Activated gamma-delta T cell (primary cell): ENCODE results near the gene FOXD4L3.
"Not testable (repeated sequence)": the region's sequence is repeated elsewhere in the genome, so short reads cannot be mapped to it uniquely, and the experiment has no call there.

Experiments
- DNase-seq: peaks from one replicate; lab custom pipeline; 2025; lab: John Stamatoyannopoulos, UW
- total RNA-seq, 2 donors: gene quantifications; one replicate each; lab custom pipeline; 2026; lab: John Stamatoyannopoulos, UW

FOXD4L3 gene
- 0 to 0.15 reads per million in 2 donors for total RNA-seq

DNA sequence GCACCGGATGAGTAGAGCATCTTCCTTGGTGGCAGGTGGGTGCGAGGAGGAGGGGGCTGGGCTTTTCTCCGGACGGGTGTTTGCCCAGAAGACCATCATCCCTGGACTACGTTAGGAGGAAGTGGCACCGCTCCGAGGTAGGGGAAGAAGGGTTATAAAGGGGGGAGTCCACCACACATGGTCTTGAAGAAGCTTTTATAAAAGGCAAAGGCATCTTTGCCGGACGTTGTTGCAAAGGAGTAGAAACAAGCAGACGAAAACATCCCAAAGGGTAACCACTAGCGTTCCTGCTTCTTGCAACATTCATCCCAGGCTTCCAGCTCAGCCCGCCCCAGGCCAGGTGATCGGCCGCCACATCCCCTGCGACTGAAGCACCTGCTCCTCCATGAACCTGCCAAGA is at the start of gene FOXD4L3:
Gene FOXD4L3 (plus strand): TSS at position 301 of the 400 bp plus-strand sequence. CDS start 85 bp downstream, at position 386.
- DNase-seq: not testable (repeated sequence)

DNA sequence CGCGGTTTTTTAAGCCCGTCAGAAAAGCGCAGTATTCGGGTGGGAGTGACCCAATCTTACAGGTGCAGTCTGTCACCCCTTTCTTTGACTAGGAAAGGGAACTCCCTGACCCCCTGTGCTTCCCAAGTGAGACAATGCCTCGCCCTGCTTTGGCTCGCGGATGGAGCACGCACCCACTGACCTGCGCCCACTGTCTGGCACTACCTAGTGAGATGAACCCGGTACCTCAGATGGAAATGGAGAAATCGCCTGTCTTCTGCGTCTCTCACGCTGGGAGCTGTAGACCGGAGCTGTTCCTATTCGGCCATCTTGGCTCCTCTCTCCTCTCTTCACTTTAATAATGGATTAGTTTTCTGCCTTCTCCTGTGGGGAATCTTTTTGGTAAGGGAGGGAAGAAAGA is 21.6 kb upstream of the FOXD4L3 start:
- DNase-seq: not testable (repeated sequence)

DNA sequence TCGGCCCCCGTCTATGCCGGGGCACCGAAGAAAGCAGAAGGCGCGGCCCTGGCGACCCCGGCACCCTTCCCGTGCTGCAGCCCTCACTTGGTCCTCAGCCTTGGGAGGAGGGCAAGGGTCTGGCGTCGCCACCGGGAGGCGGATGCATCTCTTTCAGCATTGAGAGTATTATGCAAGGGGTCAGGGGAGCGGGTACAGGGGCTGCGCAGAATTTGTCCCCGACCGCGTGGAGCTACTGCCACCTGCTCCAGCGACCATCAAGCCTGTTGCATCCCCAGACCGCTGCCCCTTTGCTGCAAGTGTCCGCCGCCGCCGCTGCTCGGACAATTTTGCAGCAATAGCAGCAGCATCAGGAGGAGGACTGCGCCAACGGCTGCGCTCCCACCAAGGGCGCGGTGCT is 1.1 kb downstream of the FOXD4L3 start:
- not testable (repeated sequence) for DNase-seq

DNA sequence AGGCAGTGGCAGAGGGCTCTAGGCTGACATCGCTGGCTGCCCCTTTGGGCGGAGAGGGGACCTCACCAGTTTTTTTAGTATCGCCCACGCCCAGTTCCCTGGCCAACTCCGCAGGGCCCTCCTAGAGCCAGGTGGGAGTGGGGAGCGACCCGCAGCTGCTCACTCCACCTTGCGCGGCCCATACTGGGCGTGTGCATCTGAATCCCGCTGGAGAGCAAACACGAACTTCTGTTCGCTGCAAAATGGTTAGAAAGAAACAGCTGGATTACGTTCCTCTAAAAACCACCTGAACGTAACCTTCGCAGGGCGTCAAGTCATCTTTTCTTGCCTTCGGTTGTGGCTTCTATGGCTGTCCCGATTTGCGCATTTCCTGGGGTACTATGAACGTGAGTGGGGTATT is 1.5 kb downstream of the FOXD4L3 start:
- DNase-seq: not testable (repeated sequence)

DNA sequence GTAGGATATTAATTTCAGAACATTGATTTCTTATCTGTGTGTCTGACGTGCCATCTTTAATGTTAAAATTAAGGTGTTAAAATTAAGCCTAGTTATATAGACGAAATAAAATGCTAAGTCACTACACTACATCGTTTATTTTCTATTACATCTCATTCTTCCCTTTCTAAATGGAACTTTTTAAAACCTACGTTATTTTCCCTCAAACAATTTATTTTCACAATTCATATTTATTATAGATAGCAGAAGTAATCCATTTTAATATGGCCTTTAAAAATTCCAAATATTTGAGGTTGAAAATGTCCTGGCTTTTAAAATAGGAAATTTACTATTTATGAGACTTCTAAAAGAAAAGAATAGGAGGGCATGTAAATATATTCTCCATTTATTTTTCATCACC is 2.1 kb downstream of the FOXD4L3 start:
- DNase-seq: not testable (repeated sequence)

DNA sequence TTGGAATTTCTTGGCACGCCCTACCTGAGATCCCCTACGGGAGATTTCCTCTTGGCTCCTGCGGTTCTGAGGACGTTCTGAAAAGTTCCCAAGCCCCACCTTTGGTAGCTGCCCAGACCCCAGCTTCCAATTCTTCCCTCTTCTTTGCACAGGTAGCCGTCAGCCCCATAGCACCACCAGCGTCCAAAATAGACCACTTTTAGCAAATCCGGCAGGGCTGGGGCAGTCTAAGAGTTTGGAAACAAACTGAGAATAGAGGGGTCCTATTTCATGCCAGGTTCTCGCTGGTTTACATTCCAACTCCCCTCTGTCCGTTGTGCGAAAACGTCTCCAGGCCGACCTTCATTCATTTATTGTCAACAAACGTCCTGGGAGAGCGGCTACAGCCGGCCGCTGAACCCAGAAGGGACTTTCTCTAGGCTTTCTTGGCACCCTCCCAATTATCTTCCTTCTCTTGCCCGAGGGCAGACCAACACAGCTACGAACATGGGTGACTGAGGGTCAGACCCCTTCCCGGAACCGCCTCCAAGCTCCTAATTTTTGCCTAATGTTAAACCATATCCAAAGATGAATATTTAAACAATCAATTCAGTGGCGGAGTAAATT is 3.1 kb downstream of the FOXD4L3 start:
- not testable (repeated sequence) for DNase-seq

DNA sequence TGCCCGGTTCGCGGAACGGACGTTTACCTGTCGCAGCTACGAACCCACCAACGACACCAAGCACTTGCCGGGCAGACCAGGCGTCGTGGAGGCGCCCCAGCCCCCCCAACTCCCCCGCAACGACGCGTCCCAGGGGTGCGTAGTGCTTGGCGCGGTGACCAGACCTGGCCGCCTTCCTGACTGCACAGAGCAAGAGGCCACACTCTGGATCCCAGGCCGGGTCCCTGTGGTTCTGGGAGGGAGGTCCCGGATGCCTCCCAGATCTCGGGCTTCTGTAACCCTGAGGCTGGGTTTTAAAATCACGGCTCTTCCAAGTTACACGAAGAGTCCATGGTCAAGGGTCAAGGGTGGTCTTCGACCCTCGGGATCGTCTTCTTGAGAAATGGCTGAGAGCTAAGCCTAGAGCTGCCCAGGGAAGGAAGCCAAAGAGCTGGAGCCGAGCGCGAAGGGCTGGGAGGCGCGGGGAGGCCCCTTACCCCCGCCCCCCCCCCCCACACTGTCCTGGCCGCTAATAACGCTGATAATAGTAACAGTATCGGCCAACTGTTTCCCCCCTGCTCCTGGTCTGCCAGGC is 3.8 kb downstream of the FOXD4L3 start:
- DNase-seq: not testable (repeated sequence)

DNA sequence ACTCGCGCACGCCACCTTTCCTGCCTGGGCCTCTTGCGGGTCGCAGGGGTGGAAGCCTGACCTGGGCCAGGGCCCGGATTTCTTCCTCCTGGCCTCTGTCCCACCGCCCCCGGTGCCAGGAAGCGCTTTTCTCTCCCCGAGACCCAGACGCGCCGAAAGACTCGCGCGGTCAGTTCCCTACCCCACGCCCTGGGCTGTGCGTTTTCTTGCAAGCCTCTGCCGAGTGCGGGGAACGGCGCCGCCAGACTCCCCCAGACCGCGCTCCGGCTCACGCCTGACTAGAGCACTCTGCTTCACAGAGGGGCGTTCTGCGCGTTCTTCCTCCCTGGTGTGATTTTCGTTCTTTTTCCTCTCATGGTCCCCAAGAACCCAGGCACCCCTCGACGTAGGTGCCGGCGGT is 4.5 kb downstream of the FOXD4L3 start:
- not testable (repeated sequence) for DNase-seq

DNA sequence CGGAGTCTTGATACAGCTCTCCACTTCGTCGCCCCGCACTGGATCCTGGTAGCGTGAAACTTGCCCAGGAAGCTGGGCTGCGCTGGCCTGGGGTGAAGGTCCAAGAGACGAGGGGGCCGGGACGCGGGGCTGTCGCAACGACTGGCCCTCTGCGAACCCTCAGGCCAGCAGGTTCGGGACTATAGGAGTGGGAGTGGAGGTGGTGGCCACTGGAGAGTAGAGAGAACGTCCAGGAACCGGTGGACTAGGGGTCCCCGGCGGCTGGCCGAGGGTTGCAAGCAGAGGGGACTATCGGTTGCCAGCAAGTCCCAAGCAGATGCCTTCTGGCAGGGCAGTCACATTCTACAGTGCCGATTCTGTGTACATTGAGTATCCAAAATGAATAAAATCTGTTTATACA is 5.0 kb downstream of the FOXD4L3 start:
- DNase-seq: not testable (repeated sequence)

DNA sequence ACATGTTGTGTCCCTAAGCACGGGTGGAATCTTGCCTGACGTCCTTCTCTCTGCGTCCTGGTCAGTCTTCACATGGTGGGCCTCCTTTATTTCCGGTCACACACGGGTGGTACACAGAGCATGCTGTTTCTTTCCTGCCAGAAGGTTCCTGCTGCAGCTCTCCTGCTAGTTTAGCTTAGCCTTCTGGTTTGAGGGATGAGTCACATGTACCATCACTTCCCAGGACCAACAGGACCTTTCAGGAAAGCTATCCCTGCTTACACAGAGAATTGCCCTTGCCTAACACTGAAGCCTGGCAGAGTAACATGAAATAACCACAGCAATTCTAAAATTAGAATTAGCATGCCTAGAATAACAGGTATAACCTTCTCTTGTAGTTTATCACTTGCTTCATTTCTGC is 8.5 kb downstream of the FOXD4L3 start:
- not testable (repeated sequence) for DNase-seq

DNA sequence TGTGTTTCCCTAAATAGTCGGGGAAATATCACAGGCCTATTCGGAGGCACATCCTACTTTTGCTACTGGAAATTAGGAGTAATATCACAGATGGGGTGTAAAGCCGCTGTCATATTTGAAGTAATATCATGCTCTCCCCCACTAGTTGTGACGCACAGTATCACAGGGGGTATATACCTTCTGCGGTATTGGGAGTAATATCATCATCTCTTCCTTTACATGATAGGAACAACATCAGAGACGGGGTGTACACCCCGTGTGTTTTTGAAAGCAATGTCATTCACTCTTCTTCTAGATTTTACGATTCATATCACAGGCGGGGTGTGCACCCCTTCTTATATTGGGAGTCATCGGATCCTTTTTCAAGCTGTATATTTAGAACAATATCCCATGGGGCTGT is 15.5 kb downstream of the FOXD4L3 start:
- DNase-seq: not testable (repeated sequence)

DNA sequence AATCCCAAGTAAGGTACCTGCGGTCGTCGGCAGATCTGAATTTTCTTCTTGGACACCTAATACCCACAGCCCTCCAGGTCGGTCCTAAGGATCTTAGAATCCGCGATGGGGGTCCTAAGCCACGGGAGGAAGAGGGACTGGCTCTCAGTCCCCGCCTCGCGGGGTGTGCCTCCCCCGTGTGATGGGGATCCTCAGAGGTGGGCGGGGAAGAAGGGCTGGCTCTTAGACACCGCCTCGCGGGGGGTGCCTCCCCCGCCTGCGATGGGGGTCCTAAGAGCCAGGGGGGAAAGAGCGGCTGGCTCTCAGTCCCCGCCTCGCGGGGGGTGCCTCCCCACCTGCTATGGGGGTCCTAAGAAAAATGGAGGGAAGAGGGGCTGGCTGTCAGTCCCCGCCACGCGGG is 21.1 kb downstream of the FOXD4L3 start:
- DNase-seq: not testable (repeated sequence)

DNA sequence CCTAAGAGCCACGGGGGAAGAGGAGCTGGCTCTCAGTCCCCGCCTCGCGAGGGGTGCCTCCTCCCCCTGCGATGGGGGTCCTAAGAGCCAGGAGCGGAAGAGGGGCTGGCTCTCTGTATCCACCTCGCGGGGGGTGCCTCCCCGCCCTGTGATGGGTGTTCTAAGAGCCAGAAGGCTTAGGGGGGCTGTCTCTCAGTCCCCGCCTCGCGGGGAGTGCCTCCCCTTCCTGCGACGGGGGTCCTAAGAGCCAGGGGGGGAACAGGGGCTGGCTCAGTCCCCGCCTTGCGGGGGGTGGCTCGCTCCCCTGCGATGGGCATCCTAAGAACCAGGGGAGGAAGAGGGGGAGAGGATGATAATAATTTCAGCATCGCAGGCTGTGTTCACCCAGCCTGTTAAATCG is 21.9 kb downstream of the FOXD4L3 start:
- not testable (repeated sequence) for DNase-seq

DNA sequence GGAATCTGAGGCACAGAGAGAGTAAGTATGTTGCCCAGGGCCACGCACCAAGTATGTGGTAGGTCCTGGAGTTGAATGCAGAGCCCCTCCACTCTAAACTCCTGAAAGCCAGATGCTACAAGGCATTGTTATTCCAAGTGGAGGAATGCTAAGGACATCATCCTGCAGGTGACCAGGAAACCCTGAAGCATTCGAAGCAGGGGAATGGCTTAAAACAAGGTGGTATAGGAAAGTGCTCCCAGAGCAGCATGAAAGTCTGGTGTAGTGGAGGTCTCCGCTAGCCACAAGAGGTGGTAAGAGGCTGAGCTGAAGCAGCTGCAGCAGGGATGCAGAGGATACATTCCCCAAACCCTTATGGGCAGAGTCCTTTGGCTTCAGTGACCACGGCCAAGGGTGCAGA is 26.4 kb downstream of the FOXD4L3 start:
- not testable (repeated sequence) for DNase-seq

DNA sequence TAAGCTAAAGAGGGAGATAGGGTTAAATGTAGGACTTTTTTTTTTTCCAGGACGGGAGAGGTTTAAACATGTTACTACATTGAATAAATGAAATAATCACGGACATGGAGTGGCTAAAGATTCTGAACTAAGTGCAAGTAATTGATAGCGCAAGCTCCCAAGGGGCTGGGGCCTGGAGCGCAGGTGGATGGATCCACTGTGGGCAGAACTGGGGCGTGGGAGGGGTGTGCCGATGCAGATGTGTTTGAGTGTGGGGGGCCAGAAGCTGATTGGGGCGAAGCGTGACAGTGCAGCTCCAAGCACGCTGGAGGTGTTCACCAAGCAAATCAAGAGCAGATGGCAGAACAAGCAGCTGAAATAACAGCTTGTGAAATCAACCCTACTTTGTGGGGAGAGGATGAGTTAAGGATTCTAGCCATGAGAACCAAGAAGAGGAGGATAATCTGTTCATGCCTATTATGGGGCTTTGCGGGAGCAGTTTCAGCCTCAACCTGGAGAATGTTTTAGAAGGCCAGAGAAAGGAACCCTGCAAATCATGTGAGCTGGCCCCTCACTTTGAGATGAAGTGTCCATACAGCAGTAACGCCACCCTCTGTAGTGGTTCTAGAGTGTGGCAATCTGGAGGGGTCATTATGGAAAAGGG is 28.0 kb downstream of the FOXD4L3 start:
- DNase-seq: not testable (repeated sequence)

DNA sequence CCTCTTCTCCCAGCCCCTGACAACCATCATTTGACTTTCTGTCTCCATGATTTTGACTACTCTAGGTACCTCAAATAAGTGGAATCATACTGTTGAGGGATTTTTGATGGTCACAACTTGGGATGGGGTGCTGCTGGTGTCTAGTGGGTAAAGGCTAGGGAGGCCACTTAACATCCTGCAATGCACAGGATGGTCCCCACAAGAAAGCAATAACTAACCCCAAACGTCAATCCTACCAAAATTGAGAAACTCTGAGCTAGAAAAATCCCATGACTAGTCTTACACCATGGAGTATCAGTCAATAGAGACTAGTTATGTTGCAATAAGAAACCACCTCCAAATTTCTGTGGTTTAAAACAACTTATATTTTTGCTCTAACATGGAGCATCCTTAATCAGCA is 29.5 kb downstream of the FOXD4L3 start:
- not testable (repeated sequence) for DNase-seq

DNA sequence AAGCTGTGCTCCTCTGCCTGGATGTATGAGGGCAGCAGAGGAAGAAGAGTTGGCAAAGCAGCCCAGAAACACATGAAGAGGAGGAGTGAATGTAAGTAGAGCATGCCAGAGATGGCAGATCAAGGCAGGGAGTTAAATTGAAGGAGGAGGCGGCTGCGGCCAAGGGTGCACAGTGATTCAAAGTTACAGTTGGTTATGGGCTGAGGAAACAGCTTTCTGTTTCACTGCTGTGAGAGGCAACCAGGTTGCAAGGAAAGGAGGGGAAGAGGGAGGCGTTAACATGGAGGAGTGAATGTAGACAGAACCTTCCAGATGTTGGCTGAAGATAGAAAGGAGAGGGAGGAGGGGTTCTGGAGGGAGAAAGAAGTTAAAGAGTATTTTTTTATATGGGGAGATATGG is 33.3 kb downstream of the FOXD4L3 start:
- DNase-seq: not testable (repeated sequence)

DNA sequence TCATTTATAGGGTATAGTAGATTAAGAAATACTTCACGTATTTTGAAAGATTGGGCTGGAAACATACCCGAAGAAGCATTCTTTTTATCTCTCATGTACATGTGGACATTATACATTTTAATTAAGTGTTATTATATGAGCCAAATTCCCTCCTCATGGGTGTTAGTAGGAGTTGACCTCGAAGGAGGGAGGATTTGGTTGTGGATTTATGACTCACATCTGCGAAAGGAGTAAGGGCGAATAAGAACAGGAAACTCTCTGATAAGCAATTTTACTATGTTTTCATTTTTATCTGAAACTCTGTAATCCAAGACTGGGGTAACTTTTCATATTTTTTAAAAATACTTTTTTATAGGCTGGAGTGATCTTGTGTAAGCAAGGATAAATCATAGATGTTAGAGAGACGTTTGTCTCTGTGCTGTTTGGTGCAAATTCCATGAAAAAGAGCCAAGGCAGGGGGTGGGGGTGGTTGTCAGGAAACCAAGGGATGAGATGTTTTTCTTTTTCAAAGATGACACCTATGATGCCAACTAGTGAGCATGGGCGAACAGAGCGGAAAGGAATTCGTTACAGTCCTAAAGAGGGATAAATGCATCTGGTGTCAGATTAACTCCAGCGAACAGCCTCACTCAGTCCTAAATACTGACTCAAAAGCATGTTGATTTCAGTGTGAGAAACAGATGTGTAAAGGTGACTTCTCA is 34.1 kb downstream of the FOXD4L3 start:
- DNase-seq: not testable (repeated sequence)

DNA sequence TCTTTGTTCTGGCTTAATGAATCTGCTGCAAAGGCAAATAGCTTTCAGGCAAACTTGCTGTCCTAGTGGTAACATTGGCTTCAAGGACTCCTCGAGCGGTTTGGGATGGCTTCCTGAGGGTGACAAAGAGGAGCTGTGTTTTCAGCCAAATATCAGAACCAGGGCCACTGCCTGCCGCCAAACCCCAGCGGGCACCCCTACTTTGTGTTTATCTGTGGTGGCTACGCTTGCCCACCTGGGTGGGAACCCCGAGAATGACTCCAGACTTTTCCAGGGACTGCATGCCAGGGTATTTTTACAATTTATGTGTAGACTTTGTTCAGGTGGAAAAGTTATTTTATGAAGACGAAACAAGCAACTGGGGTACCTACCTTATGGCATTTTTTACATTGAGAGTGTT is 35.3 kb downstream of the FOXD4L3 start:
- DNase-seq: not testable (repeated sequence)

DNA sequence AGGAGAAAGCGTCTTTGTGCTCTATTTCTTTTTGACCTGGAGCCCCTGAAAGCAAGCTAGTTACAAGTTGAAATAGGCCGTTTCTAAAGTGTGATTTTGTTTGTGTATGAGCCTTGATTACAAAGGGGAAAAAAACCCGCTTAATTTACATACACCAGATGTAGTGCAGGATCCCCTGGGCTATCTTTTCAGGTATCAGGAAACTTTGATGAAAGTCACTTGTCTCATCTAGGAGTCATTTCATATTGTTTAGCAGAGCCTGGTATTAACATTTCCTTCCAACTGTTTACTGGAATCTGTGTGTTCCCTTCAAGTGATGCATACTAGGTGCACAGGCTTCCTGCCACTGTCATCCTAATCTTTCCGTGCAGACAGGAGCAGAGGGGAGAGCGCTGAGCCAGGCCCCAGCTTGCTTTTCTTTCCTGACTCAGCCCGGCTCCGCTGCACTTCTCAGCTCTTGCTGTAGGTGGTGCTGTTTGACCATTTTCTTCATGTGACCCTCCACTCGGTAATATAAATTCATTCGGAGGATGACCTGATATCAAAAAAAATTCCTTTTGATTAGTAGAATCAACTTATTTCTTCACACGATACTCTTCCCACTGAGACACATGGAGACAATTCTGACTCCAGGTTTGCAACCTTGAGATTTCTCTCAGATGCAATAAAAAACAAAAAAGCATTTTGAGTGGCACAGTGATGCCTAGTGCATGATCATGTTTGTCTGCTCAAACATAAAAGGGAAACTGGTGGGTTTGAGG is 39.8 kb downstream of the FOXD4L3 start:
- DNase-seq: not testable (repeated sequence)

DNA sequence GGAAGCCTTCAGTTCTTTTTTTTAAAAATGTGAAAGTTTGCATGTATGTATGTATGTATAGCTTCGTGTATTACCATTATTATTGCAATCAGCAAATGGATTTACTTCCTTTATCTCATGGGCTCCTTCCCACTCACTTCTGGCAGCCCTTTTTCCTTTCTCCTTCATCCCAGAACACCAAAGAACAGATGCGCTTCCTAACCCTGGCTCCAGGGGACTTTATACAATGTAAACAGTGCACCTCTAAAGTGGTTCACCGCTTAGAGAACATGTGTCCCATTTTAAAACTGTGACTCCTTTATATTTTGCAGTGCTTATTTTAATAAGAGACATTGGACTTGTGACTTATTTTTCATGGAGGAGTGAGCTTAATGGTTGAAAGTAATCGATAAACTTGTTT is 40.6 kb downstream of the FOXD4L3 start:
- DNase-seq: not testable (repeated sequence)

DNA sequence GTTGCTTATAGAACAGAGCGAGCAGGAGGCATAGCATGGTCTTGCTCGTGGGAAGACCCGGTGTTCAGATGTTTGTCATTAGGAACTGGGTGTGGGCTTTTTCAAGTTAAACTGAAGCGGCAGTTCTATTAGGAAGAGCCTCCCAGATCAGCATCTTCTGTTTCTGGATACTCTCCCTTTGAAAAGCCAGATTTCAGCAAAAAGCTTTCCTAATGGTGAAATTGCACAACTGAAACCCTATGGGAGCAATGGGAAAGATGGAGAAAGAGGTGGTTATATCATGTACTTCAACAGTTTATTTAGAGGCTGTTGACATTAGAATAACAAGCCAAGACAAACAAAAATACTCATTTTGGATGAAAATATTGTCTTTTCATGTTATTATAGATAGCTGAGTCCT is 41.3 kb downstream of the FOXD4L3 start:
- DNase-seq: not testable (repeated sequence)
